PFSK-1 (cell line): Measurements from ENCODE around the gene SCUBE1.

Source experiments
- FOXP2 ChIP-seq: optimal IDR thresholded peaks from 2 replicates; pipeline ENCODE3; 2011; ENCODE audit warnings: borderline replicate concordance, control low read depth, inconsistent platforms; ENCODE audit not compliant: insufficient read depth; ENCODE audit errors: extremely low read length, extremely low read depth
- POLR2AphosphoS5 ChIP-seq: IDR thresholded peaks from 2 replicates; pipeline ENCODE4 v1.6.1; 2012; ENCODE audit warnings: low read depth, mild to moderate bottlenecking, control low read depth, low read length, moderate library complexity
- SIN3A ChIP-seq: IDR thresholded peaks from 2 replicates; pipeline ENCODE4 v1.6.1; 2012; ENCODE audit warnings: mild to moderate bottlenecking, low read length, moderate library complexity, borderline replicate concordance; ENCODE audit not compliant: insufficient read depth
- TAF1 ChIP-seq: IDR thresholded peaks from 2 replicates; pipeline ENCODE4 v1.6.1; 2012; ENCODE audit warnings: low read length, control low read depth, borderline replicate concordance; ENCODE audit not compliant: insufficient read depth
- TF ChIP-seq, protein P1 (sequence below), 2 experiments: IDR thresholded peaks; 2 replicates each; pipeline versions ENCODE4 v1.6.1 to v1.8.0; 2011 to 2012; ENCODE audit warnings: low read depth in 2 of 2, low read length in 2 of 2, control low read depth in 1 of 2, inconsistent platforms in 1 of 2, mild to moderate bottlenecking in 1 of 2, moderate library complexity in 1 of 2; ENCODE audit not compliant: insufficient read depth in 1 of 2

DNA sequence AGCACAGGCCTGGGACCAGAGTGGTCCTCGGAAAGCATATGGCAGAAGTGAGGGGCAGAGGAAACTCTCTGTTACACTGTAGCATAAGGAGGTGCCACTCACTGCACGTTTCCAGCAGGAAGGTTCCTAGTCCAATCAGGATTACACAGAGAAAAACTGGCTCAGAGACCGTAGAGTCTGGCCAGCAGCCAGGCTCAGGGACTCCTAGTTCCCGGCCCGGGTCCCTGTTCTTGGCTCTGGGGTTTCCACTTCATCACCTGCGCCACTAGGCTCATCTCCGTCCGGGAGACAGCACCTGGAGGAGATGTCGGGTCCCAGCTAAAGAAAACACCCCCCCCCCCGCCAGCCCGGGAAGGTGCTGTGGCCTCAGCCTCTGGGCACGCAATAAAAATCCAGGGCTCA is 157.3 kb downstream of the SCUBE1 start:
- TF ChIP-seq, protein P1, sequence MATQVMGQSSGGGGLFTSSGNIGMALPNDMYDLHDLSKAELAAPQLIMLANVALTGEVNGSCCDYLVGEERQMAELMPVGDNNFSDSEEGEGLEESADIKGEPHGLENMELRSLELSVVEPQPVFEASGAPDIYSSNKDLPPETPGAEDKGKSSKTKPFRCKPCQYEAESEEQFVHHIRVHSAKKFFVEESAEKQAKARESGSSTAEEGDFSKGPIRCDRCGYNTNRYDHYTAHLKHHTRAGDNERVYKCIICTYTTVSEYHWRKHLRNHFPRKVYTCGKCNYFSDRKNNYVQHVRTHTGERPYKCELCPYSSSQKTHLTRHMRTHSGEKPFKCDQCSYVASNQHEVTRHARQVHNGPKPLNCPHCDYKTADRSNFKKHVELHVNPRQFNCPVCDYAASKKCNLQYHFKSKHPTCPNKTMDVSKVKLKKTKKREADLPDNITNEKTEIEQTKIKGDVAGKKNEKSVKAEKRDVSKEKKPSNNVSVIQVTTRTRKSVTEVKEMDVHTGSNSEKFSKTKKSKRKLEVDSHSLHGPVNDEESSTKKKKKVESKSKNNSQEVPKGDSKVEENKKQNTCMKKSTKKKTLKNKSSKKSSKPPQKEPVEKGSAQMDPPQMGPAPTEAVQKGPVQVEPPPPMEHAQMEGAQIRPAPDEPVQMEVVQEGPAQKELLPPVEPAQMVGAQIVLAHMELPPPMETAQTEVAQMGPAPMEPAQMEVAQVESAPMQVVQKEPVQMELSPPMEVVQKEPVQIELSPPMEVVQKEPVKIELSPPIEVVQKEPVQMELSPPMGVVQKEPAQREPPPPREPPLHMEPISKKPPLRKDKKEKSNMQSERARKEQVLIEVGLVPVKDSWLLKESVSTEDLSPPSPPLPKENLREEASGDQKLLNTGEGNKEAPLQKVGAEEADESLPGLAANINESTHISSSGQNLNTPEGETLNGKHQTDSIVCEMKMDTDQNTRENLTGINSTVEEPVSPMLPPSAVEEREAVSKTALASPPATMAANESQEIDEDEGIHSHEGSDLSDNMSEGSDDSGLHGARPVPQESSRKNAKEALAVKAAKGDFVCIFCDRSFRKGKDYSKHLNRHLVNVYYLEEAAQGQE (IDR thresholded peaks at IDR 0.05; ENCODE audit: insufficient read depth in 1 of 2, low read depth in 2 of 2, low read length in 2 of 2), result no peak
- no peak for TF ChIP-seq POLR2AphosphoS5
- TF ChIP-seq TAF1, result no peak
- no peak for TF ChIP-seq SIN3A
- no peak for TF ChIP-seq FOXP2
